NCI-H2107 treated with DMSO at 0.1 percent for 48 hours (cell line): ENCODE data around the gene ARL6IP4.
"Not testable (repeated sequence)": the region's sequence is repeated elsewhere in the genome, so short reads cannot be mapped to it uniquely, and the experiment has no call there.

Source experiments
- DNase-seq: peaks from one replicate; lab custom pipeline; 2025; ENCODE audit not compliant: unreplicated experiment; lab: John Stamatoyannopoulos, UW

The ARL6IP4 gene

DNA sequence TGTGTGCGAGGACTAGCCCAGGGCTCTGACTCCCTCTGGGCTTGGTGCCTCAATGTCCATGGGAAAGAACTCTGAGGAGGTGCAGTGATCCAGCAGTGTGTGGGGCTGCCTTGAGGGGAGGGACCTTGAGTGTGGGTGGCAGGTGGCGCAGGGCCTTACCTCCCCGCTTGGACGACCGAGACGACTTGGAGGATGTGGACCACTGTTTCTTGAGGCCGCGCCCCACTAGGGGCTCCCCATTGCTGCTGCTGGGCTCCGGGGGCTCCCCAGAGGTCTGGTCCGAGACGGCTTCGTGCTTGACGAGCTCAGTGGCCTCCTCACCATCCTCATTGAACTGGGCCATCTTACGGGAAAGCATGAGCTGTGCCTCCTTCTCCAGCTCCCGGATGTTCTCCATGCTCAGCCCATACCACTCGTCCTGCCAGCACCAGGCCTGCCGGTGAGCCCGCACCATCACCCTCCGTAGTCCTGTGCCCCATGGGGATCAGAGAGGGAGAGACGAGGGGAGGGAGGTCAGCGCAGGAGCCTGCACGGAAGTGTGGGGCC is 24.7 kb downstream of the ARL6IP4 start:
- DNase-seq: no peak

GRCh38 chr12:123006977-123007376 is 26.5 kb downstream of the ARL6IP4 start:
- no peak for DNase-seq

DNA sequence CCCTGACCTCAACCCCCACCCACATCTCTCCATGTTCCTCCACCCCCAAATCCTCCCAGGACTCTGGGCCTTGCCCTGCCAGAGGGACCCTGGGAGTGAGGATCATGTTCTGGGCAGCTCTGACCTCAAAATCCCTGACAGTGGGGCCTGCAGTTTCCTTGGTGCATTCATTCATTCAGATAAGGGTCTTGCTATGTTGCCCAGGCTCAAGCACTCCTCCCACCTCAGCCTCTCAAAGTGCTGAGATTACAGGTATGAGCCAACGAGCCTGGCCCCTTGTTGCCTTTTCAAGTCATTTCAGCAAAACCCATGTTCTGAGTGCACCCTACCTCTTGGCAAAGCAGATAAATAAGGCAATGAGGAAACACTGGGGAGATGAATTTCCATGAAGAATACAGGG is 29.6 kb downstream of the ARL6IP4 start:
- DNase-seq: no peak

DNA sequence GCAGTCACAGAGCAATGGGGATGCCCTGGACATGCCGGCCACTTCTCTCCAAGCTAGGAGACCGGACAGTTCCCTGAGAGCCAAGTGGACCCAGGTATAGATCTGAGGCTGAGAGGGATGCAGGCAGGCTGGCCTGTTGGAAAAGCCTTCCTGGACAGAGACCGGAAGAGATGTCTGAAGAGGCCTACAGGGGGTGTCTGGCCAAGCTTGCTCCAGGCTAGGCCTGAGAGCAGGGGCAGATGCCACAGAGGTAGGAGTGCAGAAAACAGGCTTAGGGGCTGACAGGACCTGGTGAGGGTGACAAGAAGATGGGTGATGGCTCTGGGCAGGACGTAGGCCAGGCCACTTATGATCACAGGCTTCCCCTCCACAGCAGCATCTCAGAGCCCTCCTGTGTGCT is 30.2 kb downstream of the ARL6IP4 start:
- no peak for DNase-seq

GRCh38 chr12:123011701-123012100 is 31.2 kb downstream of the ARL6IP4 start:
- no peak for DNase-seq

GRCh38 chr12:123013185-123014095 is 33.0 kb downstream of the ARL6IP4 start:
- DNase-seq: no peak

GRCh38 chr12:123014473-123014872 is 34.0 kb downstream of the ARL6IP4 start:
- not testable (repeated sequence) for DNase-seq

- DNase-seq: no peak
Measured at GRCh38 chr12:123017753-123018152, 37.3 kb downstream of the ARL6IP4 start.

- no peak for DNase-seq
Measured at GRCh38 chr12:123019841-123020138, 39.3 kb downstream of the ARL6IP4 start.

- no peak for DNase-seq
Measured at GRCh38 chr12:123021688-123022604, 41.5 kb downstream of the ARL6IP4 start.

DNA sequence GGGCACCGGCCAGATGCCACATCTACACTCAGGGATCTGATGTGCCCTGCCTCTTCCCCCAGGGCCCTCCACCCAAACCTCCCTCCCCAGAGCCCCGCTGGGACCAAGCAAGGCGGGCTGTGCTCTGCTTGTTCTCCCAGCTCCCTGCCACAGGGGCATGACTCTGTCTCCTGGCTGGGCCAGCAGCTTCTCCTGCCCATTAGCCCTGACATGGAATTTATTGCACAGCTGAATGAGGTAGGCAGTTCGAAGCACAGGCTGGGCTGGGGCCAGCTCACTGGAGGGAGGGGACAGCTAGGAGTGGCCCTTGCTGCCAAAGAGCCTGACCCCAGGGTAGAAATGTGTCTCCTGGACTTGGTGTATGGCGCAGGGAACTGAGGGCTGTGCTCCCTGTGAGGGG is 42.4 kb downstream of the ARL6IP4 start:
- no peak for DNase-seq

DNA sequence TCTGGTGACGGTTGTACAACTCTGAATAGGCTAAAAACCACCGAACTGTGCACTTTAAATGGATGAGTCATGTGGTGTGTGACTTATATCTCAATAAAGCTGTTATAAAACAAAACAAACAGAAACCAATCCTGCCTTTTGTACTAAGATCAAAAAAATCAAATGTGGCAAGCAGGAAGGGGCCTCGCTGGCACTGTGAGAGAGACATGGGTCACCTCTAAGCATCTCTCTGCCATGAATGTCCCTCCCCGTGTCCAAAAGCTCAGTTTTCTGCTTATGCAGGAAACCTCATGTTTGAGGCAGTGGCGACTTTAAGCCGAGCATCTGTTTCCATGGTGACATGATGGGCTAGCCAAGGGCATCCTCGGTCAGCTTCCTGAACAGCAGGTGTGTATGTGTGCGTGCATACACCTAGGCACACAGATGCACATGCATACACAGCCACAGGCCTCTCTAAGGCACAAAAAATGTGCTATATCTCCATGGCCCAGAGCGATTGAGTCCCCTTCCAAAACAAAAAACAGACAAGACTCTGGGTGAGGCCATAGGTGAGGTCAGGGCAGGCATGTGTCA is 44.4 kb downstream of the ARL6IP4 start:
- no peak for DNase-seq

- DNase-seq: peak; percentile 52
Measured at GRCh38 chr12:123026094-123026853, 45.8 kb downstream of the ARL6IP4 start.

GRCh38 chr12:123027726-123028445 is 47.4 kb downstream of the ARL6IP4 start:
- peak; percentile 39 for DNase-seq

- no peak for DNase-seq
Measured at GRCh38 chr12:123028475-123028874, 48.0 kb downstream of the ARL6IP4 start.

DNA sequence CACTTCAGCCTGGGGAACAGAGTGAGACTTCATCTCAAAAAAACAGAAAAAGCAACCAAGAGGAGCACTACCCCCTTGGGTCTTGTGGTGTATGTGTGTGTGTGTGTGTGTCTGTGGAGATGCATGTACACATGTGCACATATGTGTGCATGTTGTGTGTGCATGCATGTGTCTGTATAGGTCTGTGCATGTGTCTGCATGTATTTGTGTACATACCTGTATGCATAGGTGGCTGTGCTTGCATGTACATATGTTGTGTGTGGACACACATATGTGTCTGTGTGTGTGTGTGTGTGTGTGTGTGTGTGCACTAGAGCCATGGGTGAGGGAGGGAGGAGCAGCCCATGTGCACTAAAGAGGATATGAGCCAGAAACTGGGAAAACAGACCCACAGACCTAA is 49.1 kb downstream of the ARL6IP4 start:
- no peak for DNase-seq

- DNase-seq: no peak
Measured at GRCh38 chr12:123030686-123031085, 50.2 kb downstream of the ARL6IP4 start.

- DNase-seq: no peak
Measured at GRCh38 chr12:123031171-123031845, 50.8 kb downstream of the ARL6IP4 start.
